ENCODE measurements around the gene CARD16.
"Not testable (repeated sequence)": the region's sequence is repeated elsewhere in the genome, so short reads cannot be mapped to it uniquely, and the experiment has no call there.

The CARD16 gene

GRCh38 chr11:105049481-105049880 is 4.3 kb upstream of the CARD16 start:
- DNase-seq (ENCODE audit: low read depth) = no peak

GRCh38 chr11:105046898-105047579 is 1.9 kb upstream of the CARD16 start:
- DNase-seq (ENCODE audit: low read depth) = peak; percentile 96

GRCh38 chr11:105045676-105046296 is 651 bp upstream of the CARD16 start:
- no peak for DNase-seq (ENCODE audit: low read depth)

GRCh38 chr11:105042178-105042577 is 3.0 kb downstream of the CARD16 start:
- DNase-seq (ENCODE audit: low read depth) = no peak

GRCh38 chr11:105040703-105041102 is 4.4 kb downstream of the CARD16 start:
- DNase-seq (ENCODE audit: low read depth) = no peak

GRCh38 chr11:105034813-105035620 is 10.1 kb downstream of the CARD16 start, which contains the start of gene CASP1:
Gene CASP1, minus strand, starts transcription at chr11:105035144. Its CDS starts 31 bp downstream, at chr11:105035113.
- peak; percentile 43 for DNase-seq (ENCODE audit: low read depth)

GRCh38 chr11:105034388-105034787 is 10.7 kb downstream of the CARD16 start:
- not testable (repeated sequence) for DNase-seq (ENCODE audit: low read depth)

- DNase-seq (ENCODE audit: low read depth) = no peak
These were observed 11.4 kb downstream of the CARD16 start for GRCh38 chr11:105033781-105034180.

- no peak for DNase-seq (ENCODE audit: low read depth)
These were observed 11.8 kb downstream of the CARD16 start for GRCh38 chr11:105033343-105033742.

GRCh38 chr11:105032495-105032894 is 12.6 kb downstream of the CARD16 start:
- DNase-seq (ENCODE audit: low read depth) = no peak

- no peak for DNase-seq (ENCODE audit: low read depth)
These were observed 17.5 kb downstream of the CARD16 start for GRCh38 chr11:105027678-105028077.

- no peak for DNase-seq (ENCODE audit: low read depth)
These were observed 20.7 kb downstream of the CARD16 start for GRCh38 chr11:105024394-105024793.

GRCh38 chr11:105023003-105023402 is 22.1 kb downstream of the CARD16 start, which contains the start of gene CASP5:
Gene CASP5, minus strand, starts transcription at chr11:105023168. Its CDS starts 32 bp downstream, at chr11:105023136.
- no peak for DNase-seq (ENCODE audit: low read depth)

GRCh38 chr11:105022527-105022926 is 22.6 kb downstream of the CARD16 start:
- DNase-seq (ENCODE audit: low read depth) = no peak

- no peak for DNase-seq (ENCODE audit: low read depth)
These were observed 37.7 kb downstream of the CARD16 start for GRCh38 chr11:105007463-105007862.

- no peak for DNase-seq (ENCODE audit: low read depth)
These were observed 39.7 kb downstream of the CARD16 start for GRCh38 chr11:105005451-105005845.

GRCh38 chr11:105004021-105004420 is 41.1 kb downstream of the CARD16 start:
- no peak for DNase-seq (ENCODE audit: low read depth)

GRCh38 chr11:105003151-105003550 is 42.0 kb downstream of the CARD16 start:
- DNase-seq (ENCODE audit: low read depth) = no peak

- DNase-seq (ENCODE audit: low read depth) = no peak
These were observed 44.3 kb downstream of the CARD16 start for GRCh38 chr11:105000797-105001196.

GRCh38 chr11:105000167-105000566 is 45.0 kb downstream of the CARD16 start:
- DNase-seq (ENCODE audit: low read depth) = no peak

GRCh38 chr11:104999721-105000120 is 45.4 kb downstream of the CARD16 start:
- DNase-seq (ENCODE audit: low read depth) = no peak

GRCh38 chr11:104997288-104997687 is 47.8 kb downstream of the CARD16 start:
- DNase-seq (ENCODE audit: low read depth) = no peak

GRCh38 chr11:104995001-104995408 is 50.1 kb downstream of the CARD16 start:
- no peak for DNase-seq (ENCODE audit: low read depth)
